Endothelial cell of umbilical vein (primary cell): ENCODE data around the gene CA5A. TPM values are rescaled to one million over a fixed set of nuclear protein-coding genes. Genes with fewer than 3 reads are reported as not detected.

Experiments used
- BruUV-seq: library from RNA; stranded (reverse); fragments of 400-500 nt; replicated peaks from 2 replicates; lab custom pipeline; 2021; lab: Mats Ljungman, UMichigan
- CTCF ChIA-PET: fragments of 300-600, 350-600 bp; sonication (Branson Sonifier 250); formaldehyde crosslinking; loops from one replicate; lab custom pipeline; 2021; ENCODE audit warnings: antibody characterized with exemption, inconsistent platforms; lab: Charles Lee
- POLR2A ChIA-PET: fragments of 300-600, 350-600 bp; sonication (Branson Sonifier 250); formaldehyde crosslinking; loops from one replicate; lab custom pipeline; 2021; ENCODE audit warnings: antibody characterized with exemption, inconsistent platforms; lab: Charles Lee
- DNase-seq: peaks from one replicate; pipeline ENCODE4 v3.0.0-alpha.2; 2011; ENCODE audit warnings: low read depth, low spot score
- FAIRE-seq: peaks from 2 replicates; lab custom pipeline; 2011; peaks lifted over from hg19 to GRCh38; lab: Jason Lieb, UNC
- H2AFZ ChIP-seq: 2 replicates; pipeline ENCODE4 v1.6.0; 2012; ENCODE audit warnings: low read depth, low read length, control low read depth, inconsistent platforms
- H3K27ac ChIP-seq: 2 replicates; pipeline ENCODE4 v1.5.1; 2011; ENCODE audit warnings: low read depth, mild to moderate bottlenecking, control low read depth, low read length, moderate library complexity; ENCODE audit not compliant: insufficient read depth
- H3K27me3 ChIP-seq, 2 experiments: 2 replicates each; pipeline versions ENCODE4 v1.6.0 to v1.6.1; 2011; ENCODE audit warnings: low read length in 2 of 2, mixed read lengths in 1 of 2; ENCODE audit not compliant: control insufficient read depth in 2 of 2, insufficient read depth in 2 of 2
- H3K36me3 ChIP-seq, 2 experiments: 2 replicates in 1 of 2; 3 replicates in 1 of 2; pipeline ENCODE4 v1.5.1; 2011; ENCODE audit warnings: low read length in 2 of 2, mild to moderate bottlenecking in 1 of 2, moderate library complexity in 1 of 2; ENCODE audit not compliant: control insufficient read depth in 2 of 2, insufficient read depth in 2 of 2; ENCODE audit errors: extremely low read depth in 1 of 2
- H3K4me1 ChIP-seq: 3 replicates; pipeline ENCODE4 v1.5.1; 2011; ENCODE audit warnings: mild to moderate bottlenecking, low read length; ENCODE audit not compliant: control insufficient read depth, insufficient read depth; ENCODE audit errors: extremely low read depth
- H3K4me2 ChIP-seq: 2 replicates; pipeline ENCODE4 v1.6.1; 2011; ENCODE audit warnings: low read length, control low read depth, mixed read lengths; ENCODE audit not compliant: insufficient read depth
- H3K4me3 ChIP-seq, 3 experiments: fragments of 200-600 bp in 1 of 3; sonication (generic), shearing (Covaris generic) in 1 of 3; replicated peaks in 1 of 3; 2 replicates each; pipeline ENCODE4 v1.5.1; 2011 to 2016; ENCODE audit warnings: control low read depth in 3 of 3, low read length in 3 of 3, mild to moderate bottlenecking in 2 of 3, inconsistent platforms in 1 of 3, low read depth in 1 of 3, moderate library complexity in 1 of 3; ENCODE audit not compliant: insufficient read depth in 1 of 3
- H3K79me2 ChIP-seq: 2 replicates; pipeline ENCODE4 v1.6.0; 2012; ENCODE audit warnings: low read length, inconsistent platforms; ENCODE audit not compliant: control insufficient read depth, insufficient read depth
- H3K9ac ChIP-seq: replicated peaks from 2 replicates; pipeline ENCODE3; 2011; ENCODE audit warnings: low read length, control low read depth; ENCODE audit not compliant: insufficient read depth; ENCODE audit errors: extremely low read depth
- H3K9me1 ChIP-seq: replicated peaks from 3 replicates; pipeline ENCODE4 v1.6.0; 2011; ENCODE audit warnings: mild to moderate bottlenecking, low read length; ENCODE audit not compliant: control insufficient read depth, insufficient read depth; ENCODE audit errors: extremely low read depth
- H3K9me3 ChIP-seq: replicated peaks from 2 replicates; pipeline ENCODE4 v1.5.1; 2012; ENCODE audit warnings: low read length, inconsistent platforms; ENCODE audit not compliant: control insufficient read depth, insufficient read depth
- H4K20me1 ChIP-seq: replicated peaks from 2 replicates; pipeline ENCODE3; 2011; ENCODE audit warnings: mild to moderate bottlenecking, low read length; ENCODE audit not compliant: control insufficient read depth, insufficient read depth; ENCODE audit errors: extremely low read depth
- EZH2 ChIP-seq: IDR thresholded peaks from 2 replicates; pipeline ENCODE4 v1.6.1; 2012; ENCODE audit warnings: borderline replicate concordance, low read depth, mild to moderate bottlenecking, moderate library complexity, low read length, inconsistent platforms; ENCODE audit not compliant: severe bottlenecking
- FOS ChIP-seq: IDR thresholded peaks from 2 replicates; pipeline ENCODE4 v1.6.1; 2011; ENCODE audit warnings: mild to moderate bottlenecking, low read length, moderate library complexity, borderline replicate concordance; ENCODE audit not compliant: insufficient read depth
- GATA2 ChIP-seq: IDR thresholded peaks from 2 replicates; pipeline ENCODE4 v1.7.0; 2011; ENCODE audit warnings: low read depth, mild to moderate bottlenecking, moderate library complexity, mixed read lengths, low read length; ENCODE audit not compliant: insufficient read length, insufficient read depth
- JUN ChIP-seq: IDR thresholded peaks from 2 replicates; pipeline ENCODE4 v1.6.1; 2011; ENCODE audit warnings: borderline replicate concordance, low read depth; ENCODE audit not compliant: insufficient read length, insufficient read depth
- MAX ChIP-seq: IDR thresholded peaks from 2 replicates; pipeline ENCODE4 v1.6.1; 2011; ENCODE audit not compliant: insufficient read depth, insufficient read length
- MYC ChIP-seq: IDR thresholded peaks from one replicate; pipeline ENCODE4 v1.6.1; 2011; ENCODE audit warnings: mild to moderate bottlenecking, low read depth, low read length
- POLR2A ChIP-seq: IDR thresholded peaks from 2 replicates; pipeline ENCODE4 v1.6.1; 2012; ENCODE audit warnings: low read depth, mild to moderate bottlenecking, control low read depth, low read length
- POLR2AphosphoS5 ChIP-seq: IDR thresholded peaks from 2 replicates; pipeline ENCODE4 v1.6.1; 2012; ENCODE audit warnings: low read depth, mild to moderate bottlenecking, control low read depth, low read length, moderate library complexity; ENCODE audit not compliant: insufficient read depth
- dilution Hi-C: fragments of 300-500 bp; cut with MboI; formaldehyde crosslinking; loops from one replicate; pipeline ENCODE4 v1.15.0; 2019; ENCODE audit warnings: low sequenced_read_pairs; ENCODE audit not compliant: extremely low pct_ligation_motif_present
- intact Hi-C: fragments of 100-400 bp; cut with micrococcal nuclease; formaldehyde crosslinking; loops from one replicate; pipeline ENCODE4 v1.10.0; 2022
- polyA plus RNA-seq, 4 experiments: library from polyadenylated mRNA; depleted of rRNA in 3 of 4; stranded (reverse) in 3 of 4; unstranded in 1 of 4; fragments of >200 nt; gene quantifications; 2 replicates each; pipeline versions ENCODE4 v1.2.1 to v1.2.3, GENCODE V29; 2011 to 2012; ENCODE audit warnings: missing spikeins in 1 of 4
- total RNA-seq: library from RNA; stranded (reverse); gene quantifications from 2 replicates; pipeline ENCODE4 v1.2.3, GENCODE V29; 2021
- TF ChIP-seq, protein P1 (sequence below), 2 donors: IDR thresholded peaks; 1 replicate in 1 of 2; 2 replicates in 1 of 2; pipeline ENCODE4 v1.5.1; 2011; ENCODE audit warnings: low read length in 2 of 2, mild to moderate bottlenecking in 2 of 2, moderate library complexity in 2 of 2, control low read depth in 1 of 2, inconsistent platforms in 1 of 2, low read depth in 1 of 2; ENCODE audit not compliant: insufficient read depth in 1 of 2; ENCODE audit errors: extremely low read depth in 1 of 2

The CA5A gene
- total and polyA plus RNA-seq, 2 donors (not counting 3 experiments of a cell fraction or from before 2014, with no cell fraction given), result not detected

GRCh38 chr16:87961623-87962022 is 25.3 kb upstream of the CA5A start:
- DNase-seq (no peak), FAIRE-seq (no peak)
- ChIA-PET POLR2A (no interaction called here), CTCF (no interaction called here)
- Histone ChIP-seq H3K9ac (no peak overlapping the region), H3K4me3 (no peak overlapping the region), H3K27ac (no peak overlapping the region), H2AFZ (no peak overlapping the region), H3K79me2 (peaks cover 77% of the 10 kb centered on the region), H3K9me1 (no peaks in the 10 kb centered on the region), H4K20me1 (no peaks in the 10 kb centered on the region), H3K27me3 (no peaks in the 10 kb centered on the region), H3K36me3 (peaks cover 0 to 2% of the 10 kb centered on the region in 2 experiments), H3K4me1 (peaks cover 35% of the 10 kb centered on the region), H3K4me2 (no peak overlapping the region), H3K9me3 (no peaks in the 10 kb centered on the region)
- BruUV-seq, result no TSS peak
- intact Hi-C loops, result no loop called here
- TF ChIP-seq POLR2AphosphoS5 (no peak), MYC (no peak), GATA2 (no peak), FOS (no peak), JUN (no peak), EZH2 (no peak), POLR2A (no peak), MAX (no peak)
- TF ChIP-seq, protein P1, sequence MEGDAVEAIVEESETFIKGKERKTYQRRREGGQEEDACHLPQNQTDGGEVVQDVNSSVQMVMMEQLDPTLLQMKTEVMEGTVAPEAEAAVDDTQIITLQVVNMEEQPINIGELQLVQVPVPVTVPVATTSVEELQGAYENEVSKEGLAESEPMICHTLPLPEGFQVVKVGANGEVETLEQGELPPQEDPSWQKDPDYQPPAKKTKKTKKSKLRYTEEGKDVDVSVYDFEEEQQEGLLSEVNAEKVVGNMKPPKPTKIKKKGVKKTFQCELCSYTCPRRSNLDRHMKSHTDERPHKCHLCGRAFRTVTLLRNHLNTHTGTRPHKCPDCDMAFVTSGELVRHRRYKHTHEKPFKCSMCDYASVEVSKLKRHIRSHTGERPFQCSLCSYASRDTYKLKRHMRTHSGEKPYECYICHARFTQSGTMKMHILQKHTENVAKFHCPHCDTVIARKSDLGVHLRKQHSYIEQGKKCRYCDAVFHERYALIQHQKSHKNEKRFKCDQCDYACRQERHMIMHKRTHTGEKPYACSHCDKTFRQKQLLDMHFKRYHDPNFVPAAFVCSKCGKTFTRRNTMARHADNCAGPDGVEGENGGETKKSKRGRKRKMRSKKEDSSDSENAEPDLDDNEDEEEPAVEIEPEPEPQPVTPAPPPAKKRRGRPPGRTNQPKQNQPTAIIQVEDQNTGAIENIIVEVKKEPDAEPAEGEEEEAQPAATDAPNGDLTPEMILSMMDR (IDR thresholded peaks at IDR 0.05; ENCODE audit: extremely low read depth in 1 of 2, insufficient read depth in 1 of 2, low read depth in 1 of 2, low read length in 2 of 2), result no peak
- dilution Hi-C loops, result no loop called here
